Breast epithelium (tissue), 4 donors: Measurements from ENCODE around the gene SH3D19. TPM values are rescaled to one million over a fixed set of nuclear protein-coding genes. Genes with fewer than 3 reads are reported as not detected.

ENCODE experiments used
- DNase-seq, 2 donors: peaks; one replicate each; pipeline ENCODE4 v3.0.0-alpha.2; 2019; ENCODE audit warnings: low spot score in 2 of 2
- H3K27ac ChIP-seq, 2 donors: fragments of 200-600 bp; sonication (generic) in 1 of 2; one replicate each; pipeline ENCODE4 v1.5.1; 2016 to 2019; ENCODE audit warnings: mild to moderate bottlenecking in 1 of 2
- H3K27me3 ChIP-seq, 2 donors: fragments of 200-600 bp; sonication (generic) in 1 of 2; one replicate each; pipeline versions ENCODE4 v1.5.1 to v1.6.0; 2017 to 2019; ENCODE audit warnings: control low read depth in 1 of 2, mild to moderate bottlenecking in 1 of 2
- H3K36me3 ChIP-seq: fragments of 200-600 bp; one replicate; pipeline ENCODE4 v1.5.1; 2019
- H3K4me1 ChIP-seq, 2 donors: fragments of 200-600 bp; sonication (generic); one replicate each; pipeline ENCODE4 v1.5.1; 2016 to 2019; ENCODE audit warnings: control low read depth in 1 of 2
- H3K4me3 ChIP-seq, 3 donors: fragments of 200-600 bp; sonication (generic); 1 replicate in 2 of 3; 2 replicates in 1 of 3; pipeline ENCODE4 v1.5.1; 2016 to 2019; ENCODE audit warnings: mild to moderate bottlenecking in 3 of 3, moderate library complexity in 2 of 3
- H3K9me3 ChIP-seq, 2 donors: fragments of 200-600 bp; sonication (generic) in 1 of 2; one replicate each; pipeline ENCODE4 v1.5.1; 2016 to 2019; ENCODE audit warnings: control low read depth in 1 of 2
- POLR2A ChIP-seq: fragments of 450-650 bp; IDR thresholded peaks from one replicate; pipeline ENCODE4 v1.6.1; 2016; ENCODE audit warnings: antibody characterized with exemption, mild to moderate bottlenecking, moderate library complexity
- POLR2AphosphoS5 ChIP-seq, 3 donors: sonication (generic); formaldehyde crosslinking; IDR thresholded peaks; one replicate each; pipeline ENCODE4 v1.6.1; 2017; ENCODE audit warnings: antibody characterized with exemption in 3 of 3
- intact Hi-C: fragments of 100-400 bp; cut with DNase I; formaldehyde crosslinking; loops from one replicate; pipeline ENCODE4 v1.15.1; 2023; ENCODE audit warnings: low total_unique reads
- total RNA-seq, 3 donors: library from RNA; depleted of rRNA; stranded (reverse); fragments of >200 nt; gene quantifications; one replicate each; pipeline ENCODE4 v1.1.0, GENCODE V29; 2016
- TF ChIP-seq, protein P1 (sequence below), 3 donors: fragments of 450-650 bp; IDR thresholded peaks; one replicate each; pipeline ENCODE4 v1.5.1; 2016 to 2017; ENCODE audit warnings: antibody characterized with exemption in 3 of 3, mild to moderate bottlenecking in 3 of 3, moderate library complexity in 3 of 3

Gene SH3D19
- total RNA-seq, 3 donors from 2014 or later: 82.9 to 297 (median 113) TPM

DNA sequence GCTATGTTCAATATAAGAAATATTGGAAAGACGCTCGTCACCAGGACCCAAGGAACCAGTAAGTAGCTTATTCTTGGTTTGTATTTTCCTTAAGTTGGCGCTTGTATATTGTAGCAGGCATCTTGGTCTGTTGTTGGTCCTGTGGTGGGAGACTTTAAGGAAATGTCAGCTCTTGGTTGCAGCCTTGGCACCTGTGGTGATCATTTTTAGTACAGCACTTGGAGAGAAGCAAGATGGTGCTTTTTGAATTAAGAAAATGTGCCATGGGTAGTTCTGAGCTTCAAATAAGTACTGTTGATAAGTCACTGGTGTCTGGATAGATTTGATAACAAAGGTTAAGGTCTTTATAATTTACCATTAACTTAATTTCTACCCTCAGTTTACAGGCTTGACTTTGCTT is 224.9 kb downstream of the SH3D19 start:
- H3K36me3 ChIP-seq: peaks cover 7% of the 10 kb centered on the region
- intact Hi-C loops: no loop called here

DNA sequence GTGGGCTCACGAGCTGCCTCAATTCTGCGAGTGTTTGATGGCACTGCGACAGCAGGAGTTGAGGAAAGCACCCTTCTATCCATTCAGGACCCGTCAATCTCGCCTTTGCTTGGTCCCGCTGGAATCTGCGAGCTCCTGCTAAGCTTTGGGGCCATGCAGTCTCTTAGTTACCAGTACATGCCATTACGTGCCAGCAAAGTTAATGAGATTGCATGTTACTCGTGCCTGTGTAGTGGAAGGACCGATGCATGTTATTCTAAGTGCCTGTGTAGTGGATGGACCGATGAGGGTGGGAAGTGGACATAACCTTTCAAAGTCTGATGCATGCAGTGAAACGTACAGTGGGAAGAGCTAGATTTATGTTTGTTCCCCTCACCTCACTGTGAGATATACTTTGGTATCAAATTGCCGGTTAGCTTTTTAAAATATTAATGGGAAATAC is 225.4 kb downstream of the SH3D19 start:
- intact Hi-C loops: loop anchor here (5.0 to 10.0 kb wide), 2 partner anchors 85 to 858 kb away; partner anchors contain the start of gene LRBA
- Histone ChIP-seq H3K27ac (peak overlapping the region; percentile 97 to 99), H3K27me3 (no peaks in the 10 kb centered on the region), H3K4me1 (peaks cover 0 to 11% of the 10 kb centered on the region in 2 donors), H3K36me3 (peaks cover 7% of the 10 kb centered on the region), H3K9me3 (no peaks in the 10 kb centered on the region), H3K4me3 (peak overlapping the region; percentile 82 to 88 (median 84))
- TF ChIP-seq, protein P1, sequence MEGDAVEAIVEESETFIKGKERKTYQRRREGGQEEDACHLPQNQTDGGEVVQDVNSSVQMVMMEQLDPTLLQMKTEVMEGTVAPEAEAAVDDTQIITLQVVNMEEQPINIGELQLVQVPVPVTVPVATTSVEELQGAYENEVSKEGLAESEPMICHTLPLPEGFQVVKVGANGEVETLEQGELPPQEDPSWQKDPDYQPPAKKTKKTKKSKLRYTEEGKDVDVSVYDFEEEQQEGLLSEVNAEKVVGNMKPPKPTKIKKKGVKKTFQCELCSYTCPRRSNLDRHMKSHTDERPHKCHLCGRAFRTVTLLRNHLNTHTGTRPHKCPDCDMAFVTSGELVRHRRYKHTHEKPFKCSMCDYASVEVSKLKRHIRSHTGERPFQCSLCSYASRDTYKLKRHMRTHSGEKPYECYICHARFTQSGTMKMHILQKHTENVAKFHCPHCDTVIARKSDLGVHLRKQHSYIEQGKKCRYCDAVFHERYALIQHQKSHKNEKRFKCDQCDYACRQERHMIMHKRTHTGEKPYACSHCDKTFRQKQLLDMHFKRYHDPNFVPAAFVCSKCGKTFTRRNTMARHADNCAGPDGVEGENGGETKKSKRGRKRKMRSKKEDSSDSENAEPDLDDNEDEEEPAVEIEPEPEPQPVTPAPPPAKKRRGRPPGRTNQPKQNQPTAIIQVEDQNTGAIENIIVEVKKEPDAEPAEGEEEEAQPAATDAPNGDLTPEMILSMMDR (IDR thresholded peaks at IDR 0.05): no peak
- no peak for TF ChIP-seq POLR2AphosphoS5 (IDR thresholded peaks at IDR 0.05)
- no peak for TF ChIP-seq POLR2A
- DNase-seq: no peak

More for the DNA sequence above, 224.9 kb downstream of the SH3D19 start:
- no peak for DNase-seq
- H3K27me3 ChIP-seq: no peaks in the 10 kb centered on the region
- H3K4me1 ChIP-seq: peaks cover 0 to 11% of the 10 kb centered on the region in 2 donors
- H3K27ac ChIP-seq: peak overlapping the region; percentile 97 to 99
- H3K9me3 ChIP-seq: no peaks in the 10 kb centered on the region
- TF ChIP-seq POLR2A (no peak), POLR2AphosphoS5 (IDR thresholded peaks at IDR 0.05) (no peak)
- TF ChIP-seq, protein P1 (IDR thresholded peaks at IDR 0.05): no peak
- peak overlapping the region; percentile 82 to 88 (median 84) for H3K4me3 ChIP-seq

- intact Hi-C loops: loop anchor here (5.0 to 10.0 kb wide), 2 partner anchors 85 to 857 kb away; partner anchors contain the start of gene LRBA
- H3K4me3 ChIP-seq: peak within 1 kb of the TSS; percentile 82 to 88 (median 84)
- no peaks in the 10 kb centered on the region for H3K27me3 ChIP-seq
- H3K9me3 ChIP-seq: no peaks in the 10 kb centered on the region
- peak; percentile 96 for DNase-seq
- peaks cover 0 to 11% of the 10 kb centered on the region in 2 donors for H3K4me1 ChIP-seq
- peak; percentile 96 to 99 (median 98) for TF ChIP-seq POLR2AphosphoS5 (IDR thresholded peaks at IDR 0.05)
- TF ChIP-seq POLR2A: peak; percentile 62
- TF ChIP-seq, protein P1 (IDR thresholded peaks at IDR 0.05): peak; percentile 20 to 69 (median 64)
- H3K36me3 ChIP-seq: peaks cover 7% of the 10 kb centered on the region
- H3K27ac ChIP-seq: peak within 1 kb of the TSS; percentile 97 to 99
Measured at GRCh38 chr4:151099229-151099975, 226.0 kb downstream of the SH3D19 start, which contains the start of gene RPS3A. Gene RPS3A (plus strand): TSS chr4:151099628. CDS start chr4:151099653, 25 bp downstream.

- TF ChIP-seq POLR2AphosphoS5 (IDR thresholded peaks at IDR 0.05): no peak
- TF ChIP-seq, protein P1 (IDR thresholded peaks at IDR 0.05): no peak
- TF ChIP-seq POLR2A: no peak
- DNase-seq: no peak
- Histone ChIP-seq H3K36me3 (peaks cover 5% of the 10 kb centered on the region), H3K4me3 (peak overlapping the region; percentile 82 to 88 (median 84)), H3K9me3 (no peaks in the 10 kb centered on the region), H3K4me1 (peaks cover 0 to 11% of the 10 kb centered on the region in 2 donors), H3K27me3 (no peaks in the 10 kb centered on the region), H3K27ac (peak overlapping the region; percentile 97 to 99)
- intact Hi-C loops: loop anchor here (5.0 to 10.0 kb wide), 2 partner anchors 84 to 857 kb away; partner anchors contain the start of gene LRBA
Measured at GRCh38 chr4:151098979-151099228, 226.5 kb downstream of the SH3D19 start.

GRCh38 chr4:151097759-151098158 is 227.6 kb downstream of the SH3D19 start:
- H3K27me3 ChIP-seq: no peaks in the 10 kb centered on the region
- H3K4me1 ChIP-seq: peaks cover 0 to 11% of the 10 kb centered on the region in 2 donors
- H3K4me3 ChIP-seq: no peak overlapping the region
- TF ChIP-seq, protein P1 (IDR thresholded peaks at IDR 0.05): no peak
- TF ChIP-seq POLR2A: no peak
- TF ChIP-seq POLR2AphosphoS5 (IDR thresholded peaks at IDR 0.05): no peak
- no peak for DNase-seq
- intact Hi-C loops: loop anchor here (5.0 to 10.0 kb wide), 2 partner anchors 83 to 855 kb away; partner anchors contain the start of gene LRBA
- no peak overlapping the region for H3K27ac ChIP-seq
- H3K9me3 ChIP-seq: no peaks in the 10 kb centered on the region
- no peaks in the 10 kb centered on the region for H3K36me3 ChIP-seq
